ENCODE measurements around the gene C10orf90.

The C10orf90 gene

DNA sequence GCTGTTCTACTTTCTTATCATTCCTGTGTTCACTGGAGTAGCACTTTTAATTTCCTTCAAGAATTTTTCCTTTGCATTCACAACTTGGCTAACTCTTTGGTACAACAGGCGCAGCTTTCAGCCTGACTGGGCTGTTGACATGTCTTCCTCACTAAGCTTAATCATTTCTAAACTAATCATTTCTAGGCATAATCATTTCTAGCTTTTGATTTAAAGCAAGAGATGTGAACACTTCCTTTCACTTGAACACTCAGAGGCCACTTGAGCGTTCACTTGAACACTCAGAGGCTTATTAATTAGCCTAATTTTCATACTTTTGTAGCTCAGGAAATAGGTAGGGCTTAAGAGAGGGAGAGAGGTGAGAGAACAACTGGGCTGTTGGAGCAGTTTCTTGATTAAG, 15.9 kb downstream of the C10orf90 start:
- TF ChIP-seq CTCF (conservative IDR thresholded peaks at IDR 0.05; ENCODE audit: low read length) (no peak), EZH2phosphoT487 (IDR thresholded peaks at IDR 0.05; ENCODE audit: borderline replicate concordance) (no peak)
- no peak overlapping the region for H3K4me2 ChIP-seq (ENCODE audit: low read depth, low read length, poor library complexity, severe bottlenecking)
- H3K4me3 ChIP-seq (ENCODE audit: low read length, poor library complexity, severe bottlenecking) = no peak overlapping the region
- no peaks in the 10 kb centered on the region for H4K20me1 ChIP-seq (ENCODE audit: insufficient read depth, low read length, poor library complexity, severe bottlenecking)
- H3K9ac ChIP-seq (ENCODE audit: low read depth, low read length, poor library complexity, severe bottlenecking) = no peak overlapping the region
- H3K27me3 ChIP-seq (ENCODE audit: insufficient read depth, low read length, poor library complexity, severe bottlenecking) = no peaks in the 10 kb centered on the region
- H3K9me3 ChIP-seq (ENCODE audit: insufficient read depth, low read depth, low read length) = no peaks in the 10 kb centered on the region; the same call in 1 of the 2 replicates
- no peaks in the 10 kb centered on the region for H3K36me3 ChIP-seq (ENCODE audit: insufficient read depth, low read length)
- no peaks in the 10 kb centered on the region for H3F3A ChIP-seq (ENCODE audit: low read depth)
- H3K9me2 ChIP-seq (replicated peaks; ENCODE audit: low read depth, low read length) = no peaks in the 10 kb centered on the region
- no peaks in the 10 kb centered on the region for H3K79me2 ChIP-seq (ENCODE audit: insufficient read depth, low read length)
- H3K4me1 ChIP-seq (ENCODE audit: insufficient read depth, low read length, poor library complexity, severe bottlenecking) = no peaks in the 10 kb centered on the region
- no peak overlapping the region for H2AFZ ChIP-seq (ENCODE audit: low read length)

DNA sequence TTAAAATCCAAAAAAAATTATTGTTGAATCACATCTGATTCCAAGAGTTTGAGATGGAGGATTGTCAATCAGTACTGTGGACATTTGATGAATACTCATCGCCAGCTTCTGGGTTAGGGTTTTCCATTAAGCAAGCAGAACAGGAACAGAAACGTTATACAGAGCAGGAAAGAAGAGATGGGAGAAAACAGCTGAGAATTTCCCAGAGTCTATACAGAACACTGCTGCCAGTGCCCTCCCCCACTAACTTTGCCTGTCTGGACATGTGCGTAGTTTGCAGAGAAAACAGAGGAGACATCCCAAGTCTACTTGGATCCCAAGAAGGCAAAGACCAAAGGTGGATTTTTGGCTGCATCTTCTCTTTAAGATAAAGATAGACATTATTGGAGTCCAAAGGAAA, 19.0 kb downstream of the C10orf90 start:
- Histone ChIP-seq H3K4me2 (ENCODE audit: low read depth, low read length, poor library complexity, severe bottlenecking) (no peak overlapping the region), H3K36me3 (ENCODE audit: insufficient read depth, low read length) (no peaks in the 10 kb centered on the region), H2AFZ (ENCODE audit: low read length) (no peak overlapping the region), H3K4me1 (ENCODE audit: insufficient read depth, low read length, poor library complexity, severe bottlenecking) (no peaks in the 10 kb centered on the region), H4K20me1 (ENCODE audit: insufficient read depth, low read length, poor library complexity, severe bottlenecking) (no peaks in the 10 kb centered on the region), H3K9ac (ENCODE audit: low read depth, low read length, poor library complexity, severe bottlenecking) (no peak overlapping the region), H3K4me3 (ENCODE audit: low read length, poor library complexity, severe bottlenecking) (no peak overlapping the region), H3K79me2 (ENCODE audit: insufficient read depth, low read length) (no peaks in the 10 kb centered on the region), H3F3A (ENCODE audit: low read depth) (no peaks in the 10 kb centered on the region), H3K9me2 (replicated peaks; ENCODE audit: low read depth, low read length) (no peaks in the 10 kb centered on the region), H3K9me3 (ENCODE audit: insufficient read depth, low read depth, low read length) (no peaks in the 10 kb centered on the region; the same call in 1 of the 2 replicates), H3K27me3 (ENCODE audit: insufficient read depth, low read length, poor library complexity, severe bottlenecking) (no peaks in the 10 kb centered on the region)
- TF ChIP-seq EZH2phosphoT487 (IDR thresholded peaks at IDR 0.05; ENCODE audit: borderline replicate concordance) = no peak
- no peak for TF ChIP-seq CTCF (conservative IDR thresholded peaks at IDR 0.05; ENCODE audit: low read length)

DNA sequence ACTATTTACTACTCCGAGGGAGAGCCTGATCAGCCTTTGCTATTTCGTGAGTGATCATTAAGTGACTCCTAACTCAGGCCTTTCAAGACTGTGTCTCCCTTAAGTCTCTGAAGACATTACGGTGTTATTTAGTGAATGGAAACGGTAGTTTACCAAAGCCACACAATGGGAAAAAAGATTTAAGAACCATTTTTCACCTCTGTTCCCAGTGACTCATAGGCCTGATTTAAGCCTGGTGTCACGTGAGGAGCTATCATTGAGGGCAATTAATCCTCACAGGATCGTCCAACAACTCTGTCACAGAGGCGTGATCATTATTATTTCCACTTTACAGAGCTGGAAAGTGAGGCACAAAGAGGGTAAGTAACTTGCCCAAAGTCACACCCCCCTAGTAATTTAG, 20.3 kb downstream of the C10orf90 start:
- no peaks in the 10 kb centered on the region for H3K79me2 ChIP-seq (ENCODE audit: insufficient read depth, low read length)
- no peaks in the 10 kb centered on the region; the same call in 1 of the 2 replicates for H3K9me3 ChIP-seq (ENCODE audit: insufficient read depth, low read depth, low read length)
- no peak overlapping the region for H3K4me3 ChIP-seq (ENCODE audit: low read length, poor library complexity, severe bottlenecking)
- no peaks in the 10 kb centered on the region for H3K27me3 ChIP-seq (ENCODE audit: insufficient read depth, low read length, poor library complexity, severe bottlenecking)
- no peak overlapping the region for H3K4me2 ChIP-seq (ENCODE audit: low read depth, low read length, poor library complexity, severe bottlenecking)
- no peaks in the 10 kb centered on the region for H3K36me3 ChIP-seq (ENCODE audit: insufficient read depth, low read length)
- TF ChIP-seq EZH2phosphoT487 (IDR thresholded peaks at IDR 0.05; ENCODE audit: borderline replicate concordance) (no peak), CTCF (conservative IDR thresholded peaks at IDR 0.05; ENCODE audit: low read length) (no peak)
- H2AFZ ChIP-seq (ENCODE audit: low read length) = no peak overlapping the region
- no peaks in the 10 kb centered on the region for H3K9me2 ChIP-seq (replicated peaks; ENCODE audit: low read depth, low read length)
- no peaks in the 10 kb centered on the region for H3F3A ChIP-seq (ENCODE audit: low read depth)
- no peaks in the 10 kb centered on the region for H3K4me1 ChIP-seq (ENCODE audit: insufficient read depth, low read length, poor library complexity, severe bottlenecking)
- no peaks in the 10 kb centered on the region for H4K20me1 ChIP-seq (ENCODE audit: insufficient read depth, low read length, poor library complexity, severe bottlenecking)
- H3K9ac ChIP-seq (ENCODE audit: low read depth, low read length, poor library complexity, severe bottlenecking) = no peak overlapping the region
